ENCODE results near the gene TNS3. TPM values are rescaled to one million over a fixed set of nuclear protein-coding genes. Genes with fewer than 3 reads are reported as not detected.

Gene TNS3
- total and polyA plus RNA-seq, 4 experiments from 2014 or later = 0.11 to 3.2 (median 1.3) TPM; not detected in 1

DNA sequence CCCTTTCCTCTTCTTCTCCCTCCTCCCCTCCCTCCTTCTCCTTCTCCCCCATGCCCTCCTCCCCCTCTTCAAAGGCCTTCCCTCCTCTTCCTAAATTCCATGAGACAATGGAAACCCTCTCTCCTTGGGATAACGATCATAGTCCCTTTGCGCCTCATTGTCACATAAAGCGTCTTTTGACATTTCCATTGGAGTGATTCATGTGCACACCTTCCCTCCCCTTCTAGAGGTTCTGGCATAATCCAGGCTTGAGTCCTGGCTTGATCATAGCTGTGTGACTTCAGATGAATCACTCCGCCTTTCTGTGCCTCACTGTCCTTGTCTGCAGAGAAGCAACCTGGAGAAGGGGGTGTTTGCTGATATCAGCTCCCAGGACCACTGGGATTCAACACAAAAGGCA, 204.2 kb downstream of the TNS3 start:
- no peak overlapping the region for H3K27ac ChIP-seq (ENCODE audit: low read depth, low read length)
- CTCF ChIA-PET (ENCODE audit: partially characterized antibody) = no interaction called here
- Mint-ChIP-seq H3K36me3 (no peaks in the 10 kb centered on the region), H3K9me3 (peaks cover 0 to 4% (median 0%) of the 10 kb centered on the region in 8 donors), H3K27ac (no peak overlapping the region), H3K4me1 (no peaks in the 10 kb centered on the region), H3K27me3 (peaks cover 0 to 2% of the 10 kb centered on the region in 2 donors), H3K4me3 (no peak overlapping the region)
- no peaks in the 10 kb centered on the region for H3K36me3 ChIP-seq (ENCODE audit: insufficient read depth, low read length)
- H3K27me3 ChIP-seq (ENCODE audit: insufficient read depth, low read length) = no peaks in the 10 kb centered on the region
- no peaks in the 10 kb centered on the region for H3K9me3 ChIP-seq (ENCODE audit: control insufficient read depth in 1 of 2, low read length in 2 of 2)
- H3K4me3 ChIP-seq (ENCODE audit: low read length in 2 of 2) = no peak overlapping the region
- intact Hi-C loops (cut with micrococcal nuclease) = no loop called here
- no peak for DNase-seq
- POLR2A ChIA-PET (ENCODE audit: partially characterized antibody) = no interaction called here
- H3K4me1 ChIP-seq (ENCODE audit: insufficient read depth, low read length) = no peaks in the 10 kb centered on the region

GRCh38 chr7:47376991-47377616, 204.8 kb downstream of the TNS3 start:
- Mint-ChIP-seq H3K4me3 (no peak overlapping the region), H3K4me1 (no peaks in the 10 kb centered on the region), H3K36me3 (no peaks in the 10 kb centered on the region), H3K27ac (no peak overlapping the region), H3K9me3 (peaks cover 0 to 4% (median 0%) of the 10 kb centered on the region in 8 donors), H3K27me3 (peaks cover 0 to 2% of the 10 kb centered on the region in 2 donors)
- no peak overlapping the region for H3K27ac ChIP-seq (ENCODE audit: low read depth, low read length)
- H3K36me3 ChIP-seq (ENCODE audit: insufficient read depth, low read length) = no peaks in the 10 kb centered on the region
- CTCF ChIA-PET (ENCODE audit: partially characterized antibody) = no interaction called here
- no peaks in the 10 kb centered on the region for H3K4me1 ChIP-seq (ENCODE audit: insufficient read depth, low read length)
- H3K27me3 ChIP-seq (ENCODE audit: insufficient read depth, low read length) = no peaks in the 10 kb centered on the region
- intact Hi-C loops (cut with micrococcal nuclease) = no loop called here
- no peak for DNase-seq
- H3K4me3 ChIP-seq (ENCODE audit: low read length in 2 of 2) = no peak overlapping the region
- no peaks in the 10 kb centered on the region for H3K9me3 ChIP-seq (ENCODE audit: control insufficient read depth in 1 of 2, low read length in 2 of 2)
- POLR2A ChIA-PET (ENCODE audit: partially characterized antibody) = no interaction called here

DNA sequence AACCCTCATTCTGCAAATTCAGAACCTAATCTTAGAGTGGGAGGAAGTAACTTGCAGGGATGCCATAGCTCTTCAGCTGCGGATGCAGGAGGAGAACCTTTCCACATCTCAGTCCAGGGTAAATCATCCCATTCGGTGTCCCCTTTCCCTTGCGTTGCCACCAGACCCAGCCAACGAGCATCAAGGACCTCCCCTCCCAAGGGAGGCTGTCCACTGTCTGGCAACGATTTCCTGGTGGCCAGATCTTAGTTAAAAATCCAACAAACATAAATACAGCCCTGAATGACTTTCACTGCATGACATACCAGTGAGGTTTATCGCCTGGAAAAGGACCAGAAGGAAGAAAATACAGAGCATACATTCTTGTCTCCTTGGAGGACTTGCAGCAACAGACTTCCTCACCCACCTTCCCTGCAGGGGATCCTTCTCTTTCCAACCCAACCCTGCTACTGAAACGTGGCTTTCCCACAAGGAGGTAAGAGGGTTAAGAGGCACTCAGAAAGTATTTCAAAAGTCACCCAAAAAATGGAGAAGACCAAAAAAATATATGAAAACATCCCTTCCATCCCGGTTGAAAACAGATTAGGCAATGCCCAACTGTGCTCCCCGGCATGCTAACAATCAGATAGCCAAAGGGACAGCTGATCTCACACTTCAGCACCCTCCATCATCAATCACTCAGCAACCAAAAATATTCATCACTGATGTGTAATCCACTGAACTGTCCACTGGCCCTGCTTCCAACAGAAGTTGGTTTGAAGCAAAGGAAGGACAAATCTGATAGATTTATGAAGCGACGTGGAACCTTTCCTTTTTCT, 206.6 kb downstream of the TNS3 start:
- no peaks in the 10 kb centered on the region for H3K27me3 Mint-ChIP-seq
- H3K4me3 Mint-ChIP-seq = no peak overlapping the region
- H3K9me3 Mint-ChIP-seq = peaks cover 0 to 6% (median 0%) of the 10 kb centered on the region in 8 donors
- Histone ChIP-seq H3K9me3 (ENCODE audit: control insufficient read depth in 1 of 2, low read length in 2 of 2) (no peaks in the 10 kb centered on the region), H3K27ac (ENCODE audit: low read depth, low read length) (no peak overlapping the region), H3K4me3 (ENCODE audit: low read length in 2 of 2) (no peak overlapping the region), H3K36me3 (ENCODE audit: insufficient read depth, low read length) (no peaks in the 10 kb centered on the region), H3K27me3 (ENCODE audit: insufficient read depth, low read length) (no peaks in the 10 kb centered on the region), H3K4me1 (ENCODE audit: insufficient read depth, low read length) (no peaks in the 10 kb centered on the region)
- ChIA-PET POLR2A (ENCODE audit: partially characterized antibody) (no interaction called here), CTCF (ENCODE audit: partially characterized antibody) (no interaction called here)
- no peaks in the 10 kb centered on the region for H3K4me1 Mint-ChIP-seq
- H3K36me3 Mint-ChIP-seq = no peaks in the 10 kb centered on the region
- no peak overlapping the region for H3K27ac Mint-ChIP-seq
- intact Hi-C loops (cut with micrococcal nuclease) = no loop called here
- DNase-seq = no peak

- Histone ChIP-seq H3K9me3 (ENCODE audit: control insufficient read depth in 1 of 2, low read length in 2 of 2) (no peaks in the 10 kb centered on the region), H3K27me3 (ENCODE audit: insufficient read depth, low read length) (no peaks in the 10 kb centered on the region), H3K4me3 (ENCODE audit: low read length in 2 of 2) (no peak overlapping the region), H3K27ac (ENCODE audit: low read depth, low read length) (no peak overlapping the region), H3K4me1 (ENCODE audit: insufficient read depth, low read length) (no peaks in the 10 kb centered on the region), H3K36me3 (ENCODE audit: insufficient read depth, low read length) (no peaks in the 10 kb centered on the region)
- intact Hi-C loops (cut with micrococcal nuclease) = no loop called here
- Mint-ChIP-seq H3K27ac (no peak overlapping the region), H3K36me3 (no peaks in the 10 kb centered on the region), H3K9me3 (peaks cover 0 to 6% (median 0%) of the 10 kb centered on the region in 8 donors), H3K27me3 (no peaks in the 10 kb centered on the region), H3K4me1 (no peaks in the 10 kb centered on the region), H3K4me3 (no peak overlapping the region)
- POLR2A ChIA-PET (ENCODE audit: partially characterized antibody) = no interaction called here
- CTCF ChIA-PET (ENCODE audit: partially characterized antibody) = no interaction called here
- no peak for DNase-seq
Measured at GRCh38 chr7:47374538-47374937, 207.4 kb downstream of the TNS3 start.

DNA sequence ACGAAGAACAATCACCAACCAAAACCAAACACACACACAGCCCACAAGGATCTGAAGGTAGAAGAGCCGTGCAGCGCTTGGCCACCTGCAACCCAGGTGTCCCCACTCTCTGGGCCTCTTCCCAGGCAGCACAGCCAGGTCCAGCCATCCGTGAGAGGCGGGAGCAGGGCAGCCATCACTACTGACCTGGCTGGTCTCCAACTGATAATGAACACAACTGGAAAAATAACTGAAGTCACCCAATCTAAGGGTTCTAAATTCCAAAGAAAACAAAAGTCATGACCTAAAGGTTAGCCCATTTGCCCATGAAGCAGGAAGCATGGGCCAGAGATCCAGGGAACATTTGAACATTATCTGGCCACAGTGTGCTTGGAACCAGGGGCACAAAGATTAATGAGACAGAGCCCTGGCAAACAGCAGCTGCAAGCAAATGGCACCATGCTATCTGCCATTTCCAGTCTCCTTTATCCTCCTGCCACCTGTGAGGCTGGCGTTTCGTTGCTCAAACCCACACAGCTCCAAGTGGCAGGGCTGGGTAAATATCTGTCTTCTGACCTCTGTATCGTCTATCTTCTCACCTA, 207.9 kb downstream of the TNS3 start:
- no peak overlapping the region for H3K27ac Mint-ChIP-seq
- H3K4me3 Mint-ChIP-seq = no peak overlapping the region
- DNase-seq = no peak
- no peaks in the 10 kb centered on the region for H3K36me3 ChIP-seq (ENCODE audit: insufficient read depth, low read length)
- intact Hi-C loops (cut with micrococcal nuclease) = no loop called here
- ChIA-PET POLR2A (ENCODE audit: partially characterized antibody) (no interaction called here), CTCF (ENCODE audit: partially characterized antibody) (no interaction called here)
- no peak overlapping the region for H3K4me3 ChIP-seq (ENCODE audit: low read length in 2 of 2)
- no peaks in the 10 kb centered on the region for H3K9me3 ChIP-seq (ENCODE audit: control insufficient read depth in 1 of 2, low read length in 2 of 2)
- H3K9me3 Mint-ChIP-seq = peaks cover 0 to 6% (median 0%) of the 10 kb centered on the region in 8 donors
- no peak overlapping the region for H3K27ac ChIP-seq (ENCODE audit: low read depth, low read length)
- no peaks in the 10 kb centered on the region for H3K4me1 Mint-ChIP-seq
- H3K4me1 ChIP-seq (ENCODE audit: insufficient read depth, low read length) = no peaks in the 10 kb centered on the region
- no peaks in the 10 kb centered on the region for H3K27me3 Mint-ChIP-seq
- H3K36me3 Mint-ChIP-seq = no peaks in the 10 kb centered on the region
- H3K27me3 ChIP-seq (ENCODE audit: insufficient read depth, low read length) = no peaks in the 10 kb centered on the region

- Mint-ChIP-seq H3K27ac (no peak overlapping the region), H3K4me1 (no peaks in the 10 kb centered on the region), H3K27me3 (no peaks in the 10 kb centered on the region), H3K4me3 (no peak overlapping the region), H3K36me3 (no peaks in the 10 kb centered on the region), H3K9me3 (peaks cover 0 to 9% (median 0%) of the 10 kb centered on the region in 8 donors)
- Histone ChIP-seq H3K27me3 (ENCODE audit: insufficient read depth, low read length) (no peaks in the 10 kb centered on the region), H3K36me3 (ENCODE audit: insufficient read depth, low read length) (no peaks in the 10 kb centered on the region), H3K9me3 (ENCODE audit: control insufficient read depth in 1 of 2, low read length in 2 of 2) (no peaks in the 10 kb centered on the region), H3K27ac (ENCODE audit: low read depth, low read length) (no peak overlapping the region), H3K4me1 (ENCODE audit: insufficient read depth, low read length) (no peaks in the 10 kb centered on the region), H3K4me3 (ENCODE audit: low read length in 2 of 2) (no peak overlapping the region)
- DNase-seq = no peak
- intact Hi-C loops (cut with micrococcal nuclease) = no loop called here
- CTCF ChIA-PET (ENCODE audit: partially characterized antibody) = no interaction called here
- POLR2A ChIA-PET (ENCODE audit: partially characterized antibody) = no interaction called here
Measured at GRCh38 chr7:47371733-47372368, 210.1 kb downstream of the TNS3 start.

DNA sequence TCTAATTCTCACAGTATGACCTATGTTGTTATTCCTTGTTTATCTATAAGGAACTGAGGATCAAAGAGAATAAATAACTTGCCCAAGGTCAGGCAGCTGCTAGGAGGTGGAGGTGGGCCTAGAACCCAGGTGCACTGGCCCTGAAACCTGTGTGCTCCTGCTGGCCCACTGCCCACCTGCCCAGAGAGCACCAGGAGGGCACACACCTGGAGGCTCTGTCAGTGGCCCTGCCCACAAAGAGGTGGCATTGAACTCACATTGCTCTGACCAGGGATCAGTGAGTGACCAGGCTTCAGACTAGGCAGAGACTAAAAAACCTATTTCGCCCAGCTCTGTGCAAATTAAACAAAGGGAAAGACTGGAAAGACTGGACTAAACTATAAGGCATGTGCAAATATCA, 210.6 kb downstream of the TNS3 start:
- CTCF ChIA-PET (ENCODE audit: partially characterized antibody) = no interaction called here
- no peak overlapping the region for H3K4me3 Mint-ChIP-seq
- no peak overlapping the region for H3K4me3 ChIP-seq (ENCODE audit: low read length in 2 of 2)
- no peaks in the 10 kb centered on the region for H3K4me1 ChIP-seq (ENCODE audit: insufficient read depth, low read length)
- H3K36me3 Mint-ChIP-seq = no peaks in the 10 kb centered on the region
- intact Hi-C loops (cut with micrococcal nuclease) = no loop called here
- no peaks in the 10 kb centered on the region for H3K27me3 Mint-ChIP-seq
- no peaks in the 10 kb centered on the region for H3K9me3 ChIP-seq (ENCODE audit: control insufficient read depth in 1 of 2, low read length in 2 of 2)
- H3K4me1 Mint-ChIP-seq = no peaks in the 10 kb centered on the region
- H3K27me3 ChIP-seq (ENCODE audit: insufficient read depth, low read length) = no peaks in the 10 kb centered on the region
- H3K27ac ChIP-seq (ENCODE audit: low read depth, low read length) = no peak overlapping the region
- H3K9me3 Mint-ChIP-seq = peaks cover 0 to 6% (median 0%) of the 10 kb centered on the region in 8 donors
- DNase-seq = no peak
- no peaks in the 10 kb centered on the region for H3K36me3 ChIP-seq (ENCODE audit: insufficient read depth, low read length)
- no peak overlapping the region for H3K27ac Mint-ChIP-seq
- POLR2A ChIA-PET (ENCODE audit: partially characterized antibody) = no interaction called here

Data from CD4-positive, alpha-beta memory T cell (primary cell).